DMS53 treated with DMSO at 0.1 percent for 48 hours (cell line): ENCODE measurements around the gene KCNJ13.
"Not testable (repeated sequence)": the region's sequence is repeated elsewhere in the genome, so short reads cannot be mapped to it uniquely, and the experiment has no call there.

Experiments
- DNase-seq: peaks from one replicate; lab custom pipeline; 2025; ENCODE audit not compliant: unreplicated experiment; lab: John Stamatoyannopoulos, UW

KCNJ13 gene

GRCh38 chr2:232770207-232770606 lies 6.2 kb downstream of the KCNJ13 start:
- DNase-seq: no peak

DNA sequence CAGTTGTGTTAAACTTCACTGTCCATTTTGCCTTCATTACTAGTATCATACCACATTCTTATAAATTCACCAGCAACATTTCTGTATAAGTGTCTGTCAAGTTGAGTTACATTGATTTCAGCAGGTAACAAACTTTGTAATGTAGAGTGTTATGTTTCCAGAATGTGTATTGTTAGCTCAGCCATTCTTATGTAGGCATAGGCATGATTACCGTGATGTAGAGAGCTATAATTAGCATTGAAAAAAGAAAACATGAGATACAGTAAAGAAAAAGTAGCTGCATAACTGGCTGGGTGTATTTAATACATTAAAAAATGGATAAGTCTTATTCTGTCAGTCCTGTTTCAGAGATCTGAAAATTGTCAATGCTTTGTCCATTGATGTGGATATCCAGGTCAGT lies 8.5 kb downstream of the KCNJ13 start:
- DNase-seq: no peak

GRCh38 chr2:232761301-232761907 lies 15.0 kb downstream of the KCNJ13 start:
- peak; percentile 6 for DNase-seq

GRCh38 chr2:232757905-232758304 lies 18.5 kb downstream of the KCNJ13 start:
- DNase-seq: no peak

DNA sequence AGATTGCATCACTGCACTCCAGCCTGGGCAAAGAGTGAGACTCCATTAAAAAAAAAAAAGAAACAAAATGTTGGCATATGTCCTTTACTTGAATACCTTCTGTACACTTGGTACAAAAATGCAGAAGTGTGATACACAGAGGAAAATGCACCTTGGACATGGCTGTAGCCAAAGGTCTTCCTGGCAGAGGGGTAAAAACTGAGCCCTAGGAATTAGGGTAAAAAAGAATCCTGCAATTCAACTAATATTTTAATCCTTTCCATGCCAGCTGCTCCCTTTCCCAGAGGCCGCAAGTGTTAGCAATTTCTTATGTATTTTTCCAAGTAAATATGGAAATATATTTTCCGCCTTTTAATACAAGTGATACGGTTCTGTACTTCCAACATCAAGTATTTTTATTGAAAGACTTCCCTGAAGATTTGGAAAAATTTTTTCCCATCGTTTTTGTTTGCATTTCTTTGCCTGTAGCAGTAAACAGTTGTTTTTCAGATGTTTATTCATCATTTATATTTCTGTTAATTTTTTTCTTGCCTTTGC lies 26.2 kb downstream of the KCNJ13 start:
- DNase-seq: no peak

GRCh38 chr2:232749331-232749730 lies 27.0 kb downstream of the KCNJ13 start:
- no peak for DNase-seq

DNA sequence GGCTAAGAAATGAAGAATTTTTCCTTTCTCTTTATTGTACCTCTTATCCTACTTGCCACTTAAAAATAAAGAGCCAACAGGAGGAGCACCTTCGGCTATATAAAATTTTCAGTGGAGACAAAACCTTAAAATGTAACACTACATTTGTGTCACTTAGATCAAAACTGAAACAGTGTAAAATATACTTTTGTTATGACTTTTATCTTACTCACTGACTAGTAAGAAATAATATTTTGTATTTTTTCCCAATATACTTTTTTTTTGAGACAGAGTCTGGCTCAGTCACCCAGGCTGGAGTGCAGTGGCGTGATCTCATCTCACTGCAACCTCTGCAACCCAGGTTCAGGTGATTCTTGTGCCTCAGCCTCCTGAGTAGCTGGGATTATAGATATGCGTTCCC lies 28.3 kb downstream of the KCNJ13 start:
- DNase-seq: no peak

- DNase-seq: no peak
Observed at GRCh38 chr2:232744963-232745362, 31.4 kb downstream of the KCNJ13 start.

DNA sequence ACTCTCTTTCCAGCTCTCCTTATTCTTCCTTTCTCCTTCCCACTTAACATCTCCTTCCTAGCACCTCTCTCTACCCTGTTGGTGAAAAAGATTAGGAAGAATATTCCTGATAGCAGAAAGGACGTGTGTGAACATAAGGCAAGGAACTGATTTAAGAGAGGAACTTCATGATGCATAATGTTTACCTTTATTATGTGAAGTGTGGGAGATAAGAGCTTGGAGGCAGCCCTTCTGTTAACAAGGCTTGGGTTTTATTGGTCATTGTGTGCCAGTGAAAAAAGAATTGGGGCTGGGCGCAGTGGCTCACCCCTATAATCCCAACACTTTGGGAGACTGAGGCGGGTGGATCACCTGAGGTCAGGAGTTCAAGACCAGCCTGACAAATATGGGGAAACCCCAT lies 34.4 kb downstream of the KCNJ13 start:
- no peak for DNase-seq

GRCh38 chr2:232741294-232741693 lies 35.1 kb downstream of the KCNJ13 start:
- no peak for DNase-seq

GRCh38 chr2:232731470-232731869 lies 44.9 kb downstream of the KCNJ13 start:
- DNase-seq: no peak

- no peak for DNase-seq
Observed at GRCh38 chr2:232728785-232729184, 47.6 kb downstream of the KCNJ13 start.

GRCh38 chr2:232723027-232723426 lies 53.3 kb downstream of the KCNJ13 start:
- DNase-seq: no peak

DNA sequence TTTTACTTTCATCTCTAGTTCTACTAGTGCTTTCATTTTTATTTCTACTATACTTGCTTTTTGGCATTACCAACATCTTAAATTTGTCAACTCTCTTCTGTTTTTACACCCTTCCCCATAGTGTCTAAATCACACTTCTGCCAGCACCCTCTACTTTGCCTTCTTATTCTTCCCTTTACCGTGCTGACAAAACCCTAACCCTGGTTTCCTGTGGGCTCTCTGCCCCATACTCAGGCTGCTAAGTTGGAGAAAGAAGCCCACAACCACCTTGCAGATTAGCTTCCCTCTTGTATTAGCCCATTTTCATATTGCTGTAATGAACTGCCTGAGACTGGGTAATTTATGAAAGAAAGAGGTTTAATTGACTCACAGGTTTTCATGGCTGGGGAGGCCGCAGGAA lies 54.5 kb downstream of the KCNJ13 start:
- no peak for DNase-seq

- DNase-seq: no peak
Observed at GRCh38 chr2:232721261-232721660, 55.1 kb downstream of the KCNJ13 start.

- not testable (repeated sequence) for DNase-seq
Observed at GRCh38 chr2:232720056-232720455, 56.3 kb downstream of the KCNJ13 start.
